GM19455 (cell line): Measurements from ENCODE around the gene ZNF396.

Source experiments
- ATAC-seq: cut with Tn5 transposase; IDR thresholded peaks from one replicate; pipeline ENCODE4 v1.9.1; 2021; ENCODE audit not compliant: unreplicated experiment

ZNF396 gene

GRCh38 chr18:35376742-35377695 is at the start of gene ZNF396:
Gene ZNF396, minus strand, starts transcription at chr18:35377337. Its CDS starts 3,045 bp downstream, at chr18:35374292.
- ATAC-seq = peak; percentile 86

GRCh38 chr18:35426786-35427185 is 49.6 kb upstream of the ZNF396 start:
- ATAC-seq = no peak

- ATAC-seq = no peak
Observed at GRCh38 chr18:35424356-35424755, 47.2 kb upstream of the ZNF396 start.

GRCh38 chr18:35422237-35422636 is 45.1 kb upstream of the ZNF396 start:
- no peak for ATAC-seq

GRCh38 chr18:35418610-35419009 is 41.5 kb upstream of the ZNF396 start:
- ATAC-seq = no peak

- no peak for ATAC-seq
Observed at GRCh38 chr18:35417223-35417622, 40.1 kb upstream of the ZNF396 start.

GRCh38 chr18:35415511-35416073 is 38.5 kb upstream of the ZNF396 start:
- ATAC-seq = no peak

- ATAC-seq = no peak
Observed at GRCh38 chr18:35413163-35413511, 36.0 kb upstream of the ZNF396 start.

- ATAC-seq = no peak
Observed at GRCh38 chr18:35411625-35412351, 34.7 kb upstream of the ZNF396 start.

- ATAC-seq = no peak
Observed at GRCh38 chr18:35410561-35410960, 33.4 kb upstream of the ZNF396 start.

GRCh38 chr18:35409911-35410310 is 32.8 kb upstream of the ZNF396 start:
- ATAC-seq = no peak

- no peak for ATAC-seq
Observed at GRCh38 chr18:35408843-35409261, 31.7 kb upstream of the ZNF396 start.

- peak; percentile 75 for ATAC-seq
Observed at GRCh38 chr18:35407871-35408481, 30.8 kb upstream of the ZNF396 start.

- no peak for ATAC-seq
Observed at GRCh38 chr18:35406666-35407065, 29.5 kb upstream of the ZNF396 start.

GRCh38 chr18:35397976-35398375 is 20.8 kb upstream of the ZNF396 start:
- ATAC-seq = no peak

- ATAC-seq = no peak
Observed at GRCh38 chr18:35393716-35394115, 16.6 kb upstream of the ZNF396 start.

- ATAC-seq = no peak
Observed at GRCh38 chr18:35392375-35392774, 15.2 kb upstream of the ZNF396 start.

- ATAC-seq = no peak
Observed at GRCh38 chr18:35390951-35391700, 14.0 kb upstream of the ZNF396 start.

GRCh38 chr18:35389095-35389618 is 12.0 kb upstream of the ZNF396 start:
- no peak for ATAC-seq

GRCh38 chr18:35387152-35387571 is 10.0 kb upstream of the ZNF396 start:
- ATAC-seq = peak; percentile 45
